Transverse colon (tissue), 3 donors: ENCODE results near the gene GAB2.

ENCODE experiments used
- POLR2A ChIP-seq: fragments of 450-650 bp; IDR thresholded peaks from one replicate; pipeline ENCODE4 v1.6.1; 2016; ENCODE audit warnings: antibody characterized with exemption, mild to moderate bottlenecking, moderate library complexity
- TF ChIP-seq, protein P1 (sequence below), 5 experiments: fragments of 200-600 bp in 3 of 5; fragments of 450-650 bp in 2 of 5; sonication (generic) in 3 of 5; IDR thresholded peaks; 1 replicate in 2 of 5; 2 replicates in 3 of 5; pipeline ENCODE4 v1.5.1; 2016 to 2017; ENCODE audit warnings: antibody characterized with exemption in 5 of 5, inconsistent platforms in 3 of 5, mild to moderate bottlenecking in 2 of 5, moderate library complexity in 1 of 5

- TF ChIP-seq, protein P1, sequence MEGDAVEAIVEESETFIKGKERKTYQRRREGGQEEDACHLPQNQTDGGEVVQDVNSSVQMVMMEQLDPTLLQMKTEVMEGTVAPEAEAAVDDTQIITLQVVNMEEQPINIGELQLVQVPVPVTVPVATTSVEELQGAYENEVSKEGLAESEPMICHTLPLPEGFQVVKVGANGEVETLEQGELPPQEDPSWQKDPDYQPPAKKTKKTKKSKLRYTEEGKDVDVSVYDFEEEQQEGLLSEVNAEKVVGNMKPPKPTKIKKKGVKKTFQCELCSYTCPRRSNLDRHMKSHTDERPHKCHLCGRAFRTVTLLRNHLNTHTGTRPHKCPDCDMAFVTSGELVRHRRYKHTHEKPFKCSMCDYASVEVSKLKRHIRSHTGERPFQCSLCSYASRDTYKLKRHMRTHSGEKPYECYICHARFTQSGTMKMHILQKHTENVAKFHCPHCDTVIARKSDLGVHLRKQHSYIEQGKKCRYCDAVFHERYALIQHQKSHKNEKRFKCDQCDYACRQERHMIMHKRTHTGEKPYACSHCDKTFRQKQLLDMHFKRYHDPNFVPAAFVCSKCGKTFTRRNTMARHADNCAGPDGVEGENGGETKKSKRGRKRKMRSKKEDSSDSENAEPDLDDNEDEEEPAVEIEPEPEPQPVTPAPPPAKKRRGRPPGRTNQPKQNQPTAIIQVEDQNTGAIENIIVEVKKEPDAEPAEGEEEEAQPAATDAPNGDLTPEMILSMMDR (IDR thresholded peaks at IDR 0.05), result no peak
- TF ChIP-seq POLR2A, result no peak
Observed at GRCh38 chr11:78229106-78229505, 188.5 kb downstream of the GAB2 start.
